CD4-positive, alpha-beta T cell treated with Interleukin-21 for 1 hour (primary cell): Measurements from ENCODE around the gene MMP24OS.
A peak's percentile ranks its signal among the peaks of the same experiment; 100 is the strongest.

Source experiments
- DNase-seq: peaks from one replicate; pipeline ENCODE4 v3.0.0-alpha.2; 2020

MMP24OS gene

DNA sequence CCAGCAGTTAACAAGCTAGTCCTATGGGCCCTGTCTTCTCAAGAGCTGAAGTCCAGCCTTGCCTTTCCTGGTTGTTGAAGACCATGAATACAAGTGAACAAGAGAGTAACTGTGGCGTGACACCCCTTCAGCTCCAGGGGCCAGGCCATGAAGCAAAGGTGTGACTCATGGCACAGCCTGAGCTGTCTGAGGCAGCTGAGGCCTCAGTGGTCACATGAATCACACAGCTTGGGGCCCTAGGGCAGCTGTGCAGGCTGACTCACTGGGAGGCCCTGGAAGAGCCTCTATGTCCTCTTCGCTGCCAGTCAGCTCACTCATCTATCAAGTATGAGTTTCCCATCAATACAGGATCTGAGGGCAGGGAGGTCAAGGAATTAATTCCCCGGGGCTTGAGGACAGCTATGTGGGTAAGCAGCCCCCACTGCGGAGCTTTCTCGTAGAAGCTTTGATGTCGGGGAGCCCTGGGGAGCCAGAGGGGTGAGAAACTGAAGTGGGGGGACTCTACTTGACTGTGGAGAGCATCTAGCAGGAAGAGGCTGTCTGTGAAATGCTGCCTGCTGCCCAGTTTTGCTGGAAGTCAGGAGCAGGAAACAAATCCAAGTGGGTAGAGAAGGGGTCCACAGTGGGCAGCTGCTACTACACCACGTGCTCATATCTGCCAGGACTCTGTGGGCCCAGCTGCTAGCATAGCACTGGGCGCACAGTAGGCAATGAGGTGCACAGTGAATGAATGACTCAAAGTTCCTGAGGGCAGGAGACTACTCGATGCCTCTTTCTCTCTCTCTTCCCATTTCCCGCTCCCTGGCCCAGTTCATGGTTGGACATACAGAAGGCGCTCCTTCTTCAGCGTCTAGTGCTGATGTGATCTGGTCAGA lies 28.0 kb upstream of the MMP24OS start:
- DNase-seq = no peak

DNA sequence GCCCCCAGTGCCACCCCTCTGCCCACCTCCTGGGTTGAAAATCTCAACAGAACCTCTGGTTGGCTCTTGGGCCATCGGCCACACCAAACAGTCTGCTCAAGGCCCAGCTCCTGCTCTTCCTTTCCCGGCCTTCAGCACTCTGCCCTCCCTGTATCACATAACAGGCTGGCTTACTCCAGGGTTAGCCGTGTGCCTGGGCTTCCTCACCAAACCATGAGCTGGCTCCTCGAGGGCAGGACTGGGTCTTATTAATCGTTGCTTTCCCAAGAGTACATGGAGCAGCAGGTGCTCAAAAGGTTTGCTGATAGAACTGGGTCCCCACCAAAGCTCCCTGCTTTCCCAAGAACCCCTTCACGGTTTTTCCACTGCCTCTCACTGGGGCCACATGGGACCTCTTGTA lies 27.0 kb upstream of the MMP24OS start:
- DNase-seq = no peak

DNA sequence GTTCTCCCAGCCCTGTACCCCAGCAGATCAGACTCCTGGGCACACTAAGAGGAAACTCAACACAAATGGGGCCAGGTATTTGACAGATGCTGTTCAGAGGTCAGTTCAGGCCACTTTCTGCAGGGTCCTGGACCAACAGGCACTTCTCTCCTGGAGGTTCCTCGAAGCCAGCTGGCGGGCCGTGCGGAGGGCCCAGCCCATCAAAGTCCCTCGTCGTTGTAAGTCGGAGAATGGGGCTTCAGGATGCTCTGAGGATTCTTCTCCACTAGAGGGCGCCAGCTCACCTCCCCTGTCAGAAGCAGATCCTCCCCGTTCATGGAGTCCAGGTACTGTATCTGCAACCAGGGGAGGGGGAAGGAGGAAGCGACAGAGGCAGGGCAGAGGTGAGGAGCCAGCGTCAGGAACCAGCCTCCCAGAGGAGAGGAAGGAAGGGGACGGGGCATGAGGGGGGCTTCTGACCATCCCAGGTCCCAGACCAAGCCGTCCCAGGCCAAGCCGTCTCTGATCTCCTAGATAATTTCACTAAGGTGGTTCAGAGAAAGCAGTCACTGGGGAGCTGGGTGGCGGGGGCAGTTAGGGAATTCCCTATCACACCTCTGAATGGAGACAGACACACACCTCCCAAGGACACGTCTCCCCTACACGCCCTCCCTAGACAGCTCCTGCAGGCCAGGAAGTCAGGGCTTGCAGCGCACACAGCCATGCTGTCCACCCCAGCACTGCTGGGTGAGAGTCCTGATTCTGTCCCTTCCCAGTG lies 26.0 kb upstream of the MMP24OS start:
- DNase-seq = peak; percentile 87

DNA sequence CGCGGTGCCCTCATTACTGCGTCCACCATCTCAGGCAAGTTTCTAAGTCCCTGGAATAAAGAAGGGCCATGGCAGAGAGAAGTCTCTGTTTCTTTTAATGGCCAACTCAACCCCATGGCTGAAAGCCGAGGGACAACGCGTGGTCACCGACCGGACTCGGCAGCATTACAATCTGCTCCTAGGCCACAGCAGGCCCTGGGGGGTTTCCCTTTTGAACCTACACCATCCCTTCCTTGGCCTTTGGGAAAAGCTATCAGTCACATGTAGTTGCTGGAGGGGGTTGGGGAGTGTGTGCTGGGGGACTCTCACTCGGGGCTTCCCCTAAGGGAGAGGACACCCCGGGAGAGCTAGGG lies 25.4 kb upstream of the MMP24OS start:
- DNase-seq = no peak

DNA sequence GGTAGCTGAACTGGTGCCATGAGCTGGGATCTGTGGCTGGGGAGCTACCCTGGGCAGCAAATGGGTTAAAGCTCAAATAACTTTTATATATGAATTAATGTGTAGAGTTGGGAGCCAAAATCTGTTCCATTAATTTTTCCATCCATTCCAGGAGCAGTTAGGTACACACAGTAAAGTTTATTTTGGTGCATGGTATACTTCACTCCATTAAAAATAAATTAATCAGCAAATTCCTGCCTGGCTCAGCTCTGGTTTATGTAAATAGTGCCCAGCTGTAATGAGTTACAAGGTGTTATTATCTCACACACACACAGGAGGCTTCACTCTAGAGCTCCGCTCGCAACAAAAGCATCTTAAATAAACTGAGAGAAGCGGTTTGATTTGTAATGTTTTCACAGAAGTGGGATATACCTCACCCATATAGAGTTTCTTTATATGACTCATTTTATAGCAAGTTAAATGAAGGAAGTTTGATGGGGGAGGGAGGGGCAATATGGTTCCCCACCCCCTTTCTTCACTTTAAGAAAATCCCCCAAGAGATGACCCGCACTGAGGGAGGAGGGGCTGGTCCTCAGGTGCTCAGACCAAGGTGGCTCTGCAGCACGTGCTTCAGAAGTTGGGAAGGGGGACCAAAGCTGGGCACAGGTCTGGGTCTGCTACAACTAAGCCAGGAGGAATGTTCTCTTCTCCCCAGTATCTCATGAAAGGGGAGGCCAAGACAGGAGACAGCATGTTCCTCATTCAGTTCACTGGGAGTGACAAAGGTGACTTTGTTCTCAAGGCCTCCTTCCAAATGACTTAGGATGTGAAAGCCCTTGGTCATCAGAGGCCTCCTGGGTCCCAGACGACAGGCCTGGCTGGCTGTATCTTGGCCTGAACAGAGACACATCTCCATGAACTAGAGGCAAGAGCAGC lies 24.8 kb upstream of the MMP24OS start:
- DNase-seq = no peak

DNA sequence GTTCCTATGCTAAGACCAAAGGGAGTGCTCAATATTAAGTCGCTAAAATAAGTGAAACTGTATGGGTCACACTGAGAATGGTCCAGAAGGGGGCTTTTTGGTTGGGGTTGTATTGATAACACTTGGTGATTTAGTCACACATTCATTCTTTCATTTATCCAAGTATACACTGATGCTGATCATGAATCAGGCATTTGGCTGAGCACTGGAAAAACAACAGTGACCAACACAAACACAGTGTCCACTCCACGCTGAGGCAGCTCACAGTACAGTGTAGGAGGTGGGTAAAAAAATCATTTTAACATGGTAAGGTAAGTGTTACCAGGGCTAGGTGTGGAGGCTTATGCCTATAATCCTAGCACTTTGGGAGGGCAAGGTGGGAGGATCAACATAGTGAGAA lies 23.5 kb upstream of the MMP24OS start:
- DNase-seq = no peak

DNA sequence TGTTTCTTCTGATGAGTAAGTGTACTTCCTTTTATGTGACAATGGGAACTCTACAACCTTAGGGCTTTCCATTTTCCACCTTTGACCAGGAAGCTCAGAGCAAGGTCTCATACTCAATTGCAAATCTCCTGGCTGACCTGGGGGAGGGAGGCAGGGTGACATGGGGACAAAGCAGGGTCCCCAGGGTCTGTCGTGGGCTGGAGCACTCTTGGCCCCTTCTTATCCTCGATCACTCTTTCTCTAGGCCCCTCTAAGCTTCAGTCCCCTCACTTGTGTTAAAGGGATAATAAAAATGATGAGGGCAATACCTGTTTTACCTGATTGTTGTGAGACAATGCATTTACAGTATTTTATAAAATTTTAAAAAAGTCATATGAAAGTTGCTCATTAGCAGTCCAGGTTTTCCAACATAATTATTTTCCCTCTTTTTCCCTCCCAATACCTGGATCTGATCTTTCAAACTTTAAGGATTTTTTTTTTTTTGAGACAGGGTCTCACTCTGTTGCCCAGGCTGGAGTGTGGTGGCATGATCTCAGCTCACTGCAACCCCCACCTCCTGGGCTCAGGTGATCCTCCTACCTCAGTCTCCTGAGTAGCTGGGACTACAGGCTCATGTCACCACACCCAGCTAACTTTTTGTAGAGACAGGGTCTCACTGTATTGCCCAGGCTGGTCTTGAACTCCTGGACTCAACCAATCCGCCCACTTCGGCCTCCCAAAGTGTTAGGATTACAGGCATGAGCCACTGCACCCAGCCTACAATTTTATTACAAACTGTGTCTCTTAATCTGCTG lies 22.7 kb upstream of the MMP24OS start:
- no peak for DNase-seq

DNA sequence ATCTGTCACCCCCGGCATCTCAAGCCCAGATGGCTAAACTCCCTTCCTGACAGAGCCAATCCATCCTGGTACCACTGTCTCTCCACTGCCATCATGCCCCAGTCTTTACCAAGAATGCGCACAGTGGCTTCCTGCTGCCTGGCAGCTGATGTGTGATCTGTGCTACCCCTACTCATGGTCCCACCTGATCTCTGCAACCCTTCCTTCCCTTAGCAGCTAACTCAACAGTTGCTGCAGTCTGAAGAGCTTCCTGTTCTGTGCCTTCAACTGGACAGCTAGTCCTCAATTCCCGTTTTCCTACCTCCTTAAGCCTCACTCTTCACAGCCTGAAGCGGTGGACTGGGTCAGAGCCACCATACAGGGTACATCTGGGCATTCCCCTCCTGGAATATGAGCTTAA lies 21.9 kb upstream of the MMP24OS start:
- DNase-seq = no peak

DNA sequence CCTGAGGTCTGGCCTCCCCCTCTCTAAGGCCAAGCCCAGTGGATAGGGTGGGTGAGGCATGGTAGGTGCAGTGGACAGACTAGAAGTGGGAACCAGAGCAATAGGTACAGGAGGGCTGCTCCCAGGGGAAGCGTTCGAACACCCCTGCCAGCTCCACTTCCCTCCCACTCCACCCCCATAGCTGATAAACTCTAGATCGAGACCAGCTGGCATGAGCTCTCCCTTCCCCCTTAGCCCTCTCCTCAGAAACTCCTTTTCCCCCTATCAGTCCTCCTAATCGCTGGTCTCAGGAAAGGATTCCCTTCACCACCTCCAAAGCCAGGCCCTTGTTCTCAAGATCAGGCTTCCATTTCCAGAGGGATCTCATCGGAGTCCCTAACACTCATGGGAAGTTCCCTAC lies 20.3 kb upstream of the MMP24OS start:
- no peak for DNase-seq

DNA sequence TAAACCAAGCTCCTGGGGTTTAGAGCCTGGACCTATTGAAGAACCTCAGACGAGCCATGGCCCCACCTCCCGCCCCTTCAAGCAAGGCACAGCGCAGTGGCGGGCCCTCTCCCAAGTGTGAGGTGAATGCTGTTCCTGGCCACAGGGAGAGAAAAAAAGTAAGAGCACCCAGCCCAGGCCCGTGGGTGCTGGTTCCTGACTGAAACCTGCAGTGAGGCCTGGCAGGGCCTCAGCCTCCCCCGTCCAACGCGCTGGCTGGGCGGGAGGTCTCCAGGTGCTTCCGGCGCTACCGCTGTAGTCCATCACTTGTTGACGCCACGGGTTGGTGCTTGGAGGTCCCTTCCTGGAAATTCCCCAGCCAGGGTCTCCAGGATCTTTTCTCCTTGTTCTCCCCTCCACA lies 19.8 kb upstream of the MMP24OS start:
- no peak for DNase-seq

DNA sequence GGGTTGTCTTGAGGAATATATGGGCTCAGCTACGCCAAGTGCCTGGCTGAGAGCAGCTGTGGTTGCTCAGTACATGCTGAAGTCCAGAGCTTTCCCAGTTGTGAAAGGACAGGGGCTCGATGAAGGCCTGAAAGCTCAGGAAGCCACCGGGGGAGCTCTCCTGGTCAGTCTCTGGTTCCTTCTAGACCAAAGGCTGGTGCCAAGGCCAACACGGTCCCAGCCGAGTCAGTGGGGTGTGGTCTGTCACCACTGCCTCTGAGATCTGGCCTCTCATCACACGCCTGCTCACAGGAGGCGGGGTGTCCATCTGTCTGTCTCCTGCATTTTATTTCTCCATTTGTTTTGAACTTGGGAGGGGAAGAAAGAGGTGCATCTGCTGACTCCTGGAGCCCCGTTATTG lies 19.2 kb upstream of the MMP24OS start:
- DNase-seq = no peak

DNA sequence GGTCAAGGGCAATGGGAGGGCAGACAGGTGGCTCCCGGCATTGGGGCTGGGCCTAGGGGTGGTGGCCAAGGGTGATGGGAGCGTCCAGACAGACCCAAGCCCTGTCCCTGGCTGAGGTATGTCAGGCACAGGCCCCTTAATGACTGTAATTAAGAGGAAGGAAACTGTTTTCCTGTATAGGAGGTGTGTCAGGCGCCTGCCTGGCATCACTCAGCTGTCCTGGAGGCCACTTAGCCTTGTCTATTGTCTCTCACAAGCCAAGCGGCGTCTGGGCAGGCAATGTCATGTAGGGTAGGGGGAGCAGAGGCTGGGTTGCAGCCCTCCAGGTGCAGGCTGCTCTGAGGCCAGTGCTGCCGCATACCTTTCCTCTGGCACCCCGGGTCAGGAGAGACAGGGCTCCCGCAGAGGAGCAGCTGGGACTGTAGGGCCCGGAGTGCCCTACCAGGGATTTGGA lies 18.2 kb upstream of the MMP24OS start:
- DNase-seq = no peak

DNA sequence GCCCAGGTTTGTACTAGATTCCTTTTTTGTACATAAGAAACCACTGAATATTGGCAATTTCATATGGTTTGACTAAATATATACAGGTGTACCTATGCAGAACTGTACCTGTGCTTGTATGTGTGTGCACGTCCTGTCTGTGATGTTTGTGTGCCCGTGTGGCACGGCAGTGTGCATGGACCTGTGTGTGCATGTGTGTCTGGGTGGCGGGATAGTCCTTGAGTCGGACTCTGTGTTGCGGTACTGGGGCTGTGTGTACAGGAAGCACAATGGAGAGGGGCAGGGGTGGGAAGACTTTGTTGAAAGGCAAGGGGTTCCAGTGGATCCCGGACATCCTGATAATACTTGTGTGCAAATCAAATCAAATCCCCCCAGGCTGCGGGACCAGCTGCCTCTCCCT lies 17.8 kb upstream of the MMP24OS start:
- no peak for DNase-seq

DNA sequence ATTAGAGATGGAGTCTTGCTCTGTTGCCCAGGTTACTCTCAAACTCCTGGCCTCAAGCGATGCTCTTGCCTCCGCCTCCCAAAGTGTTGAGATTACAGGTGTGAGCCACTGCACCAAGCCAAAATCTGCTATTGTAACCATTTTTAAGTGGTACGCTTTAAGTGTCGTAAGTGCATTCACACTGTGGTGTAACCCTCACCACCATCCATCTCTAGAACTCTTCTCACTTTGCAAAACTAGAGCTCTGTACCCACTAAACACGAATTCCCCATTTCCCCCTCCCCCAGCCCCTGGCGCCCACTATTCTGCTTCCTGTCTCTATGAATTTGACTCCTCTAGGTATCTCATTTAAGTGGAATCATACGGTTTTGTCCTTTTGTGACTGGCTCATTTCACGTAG lies 17.1 kb upstream of the MMP24OS start:
- DNase-seq = no peak

DNA sequence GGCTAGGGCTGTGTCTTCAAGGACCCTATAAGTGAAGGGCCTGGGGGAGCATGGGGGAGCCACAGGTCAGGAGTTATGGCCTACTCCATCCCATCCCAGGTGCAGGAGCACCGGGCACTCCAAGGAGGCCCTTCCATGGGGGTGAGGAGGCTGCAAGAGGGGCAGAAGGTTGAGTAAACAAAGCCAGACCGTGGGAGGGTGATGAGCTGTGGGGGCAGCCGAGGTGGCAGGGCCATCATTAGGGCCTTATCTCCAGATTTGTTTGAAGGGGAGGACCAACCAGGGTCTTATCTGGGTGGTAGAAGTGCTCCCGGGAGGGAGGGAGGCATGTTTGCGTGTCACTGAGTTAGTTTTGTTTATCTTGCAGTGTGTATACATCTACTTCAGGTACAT lies 16.4 kb upstream of the MMP24OS start:
- DNase-seq = no peak

DNA sequence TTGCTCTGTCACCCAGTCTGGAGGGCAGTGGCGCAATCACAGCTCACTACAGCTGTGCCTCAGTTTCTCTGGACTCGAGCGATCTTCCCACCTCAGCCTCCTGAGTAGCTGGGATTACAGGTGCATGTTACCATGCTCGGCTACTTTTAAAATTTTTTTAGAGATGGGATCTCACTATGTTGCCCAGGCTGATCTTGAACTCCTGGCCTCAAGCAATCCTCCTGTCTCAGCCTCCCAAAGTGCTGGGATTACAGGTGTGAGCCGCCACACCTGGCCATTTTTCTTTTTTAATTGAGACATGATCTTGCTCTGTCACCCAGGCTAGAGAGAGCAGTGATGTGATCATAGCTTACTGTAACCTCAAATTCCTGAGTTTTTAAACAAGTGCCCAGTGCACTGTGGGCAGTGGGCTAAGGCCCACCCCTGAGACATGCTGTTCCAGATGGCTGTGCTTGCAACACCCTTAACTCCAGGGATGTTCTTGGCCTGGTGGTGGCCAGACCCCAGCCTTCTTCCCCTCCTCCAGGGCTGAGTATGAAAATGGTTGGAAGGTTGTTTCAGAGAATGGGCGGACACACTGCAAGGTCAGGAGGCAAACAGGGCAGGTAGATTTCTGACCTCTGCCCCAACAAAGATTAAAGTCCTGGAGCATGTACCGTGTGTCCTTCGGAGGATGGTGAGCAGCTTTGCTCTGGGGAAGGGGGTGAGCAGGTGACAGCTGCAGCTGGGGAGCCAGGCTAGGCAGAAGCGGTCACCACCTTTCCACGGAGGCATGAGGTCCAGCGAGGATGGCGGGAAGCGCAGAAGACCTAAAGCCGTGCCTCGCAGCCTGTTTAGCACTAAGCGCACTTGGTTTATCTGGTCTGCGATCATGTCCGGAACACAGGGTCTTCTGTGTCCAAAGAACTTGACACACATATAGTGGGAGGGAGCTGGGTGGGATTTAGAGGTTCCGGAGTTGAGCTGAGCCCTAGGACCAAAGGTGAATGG lies 15.7 kb upstream of the MMP24OS start:
- no peak for DNase-seq

DNA sequence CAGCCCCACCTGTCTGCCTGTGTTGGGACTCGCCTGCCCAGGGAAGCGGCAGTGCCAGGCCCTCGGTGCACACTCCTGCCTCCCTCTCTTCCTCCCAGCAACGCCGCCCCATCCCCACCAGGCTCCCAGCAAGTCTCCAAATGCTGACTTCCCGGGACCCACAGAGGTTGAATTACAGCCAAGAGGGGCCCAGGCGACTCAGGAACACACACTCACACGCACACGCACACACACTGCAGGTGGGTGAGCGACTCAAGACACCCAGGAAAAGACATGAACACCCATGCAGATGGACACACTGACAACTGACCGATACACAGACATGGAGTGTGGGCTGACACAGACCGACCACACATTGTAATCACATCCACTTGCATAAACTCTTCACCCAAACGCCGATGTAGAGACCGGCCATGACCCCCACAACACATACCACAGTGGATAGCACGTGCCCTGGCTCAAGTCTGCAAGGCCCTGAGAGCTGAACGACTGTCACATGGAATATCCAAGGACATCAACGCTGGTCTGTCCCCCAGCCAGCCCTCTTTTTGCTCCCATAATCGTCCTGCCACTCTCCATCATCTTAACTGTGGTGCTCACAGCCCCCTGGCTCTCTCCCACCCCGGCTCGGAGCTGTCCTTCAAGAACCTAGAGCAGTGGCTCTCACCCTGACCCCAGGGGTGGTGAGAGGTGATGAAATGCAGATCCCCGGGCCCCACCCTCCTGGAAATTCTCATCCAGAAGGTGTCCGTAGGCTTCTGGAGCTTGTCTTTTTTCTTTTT lies 14.8 kb upstream of the MMP24OS start:
- no peak for DNase-seq

DNA sequence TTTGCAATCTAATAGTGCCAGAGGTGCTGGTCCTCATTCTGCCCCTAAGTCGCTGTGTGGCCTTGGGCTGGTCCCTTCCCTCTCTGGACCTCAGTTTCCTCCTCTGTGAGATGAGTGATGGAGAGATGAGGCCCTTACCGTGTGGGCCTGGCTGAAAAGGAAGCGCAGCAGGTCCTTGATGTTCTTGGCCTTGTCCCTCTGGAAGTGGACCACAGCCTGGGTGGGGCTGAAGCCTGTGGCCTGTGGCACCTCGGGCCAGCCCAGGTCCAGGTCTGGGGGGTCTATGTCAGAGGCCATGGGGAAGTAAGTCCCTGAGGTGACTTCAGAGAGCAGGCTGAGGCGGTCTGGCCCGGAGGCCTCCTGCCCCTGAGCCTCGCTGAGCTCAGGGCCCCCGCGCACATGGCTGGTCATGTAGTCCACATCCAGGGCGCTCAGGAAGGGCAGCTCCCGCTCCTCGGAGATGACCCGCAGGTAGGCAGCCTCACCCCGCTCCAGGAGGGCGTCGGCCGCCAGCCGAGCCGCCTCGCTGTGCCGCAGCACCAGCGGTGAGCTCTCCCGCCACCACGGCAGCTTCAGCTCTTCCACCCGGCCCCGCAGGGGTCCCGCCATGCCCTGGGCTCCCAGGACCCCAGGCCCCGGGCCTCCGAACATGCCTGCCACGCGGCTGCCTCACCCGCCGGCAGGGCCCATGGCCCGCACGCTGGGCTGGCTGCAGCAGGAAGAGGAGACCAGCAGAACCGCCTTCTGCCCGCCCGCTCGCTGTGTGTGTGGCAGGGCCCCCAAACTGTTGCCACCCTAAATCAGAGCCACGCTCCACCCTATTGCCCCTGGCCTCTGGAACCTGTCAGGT lies 14.0 kb upstream of the MMP24OS start, which contains the start of gene FAM83C:
FAM83C (minus strand) TSS at position 772 of the 850 bp plus-strand sequence; CDS start at position 651, 121 bp downstream.
- no peak for DNase-seq

DNA sequence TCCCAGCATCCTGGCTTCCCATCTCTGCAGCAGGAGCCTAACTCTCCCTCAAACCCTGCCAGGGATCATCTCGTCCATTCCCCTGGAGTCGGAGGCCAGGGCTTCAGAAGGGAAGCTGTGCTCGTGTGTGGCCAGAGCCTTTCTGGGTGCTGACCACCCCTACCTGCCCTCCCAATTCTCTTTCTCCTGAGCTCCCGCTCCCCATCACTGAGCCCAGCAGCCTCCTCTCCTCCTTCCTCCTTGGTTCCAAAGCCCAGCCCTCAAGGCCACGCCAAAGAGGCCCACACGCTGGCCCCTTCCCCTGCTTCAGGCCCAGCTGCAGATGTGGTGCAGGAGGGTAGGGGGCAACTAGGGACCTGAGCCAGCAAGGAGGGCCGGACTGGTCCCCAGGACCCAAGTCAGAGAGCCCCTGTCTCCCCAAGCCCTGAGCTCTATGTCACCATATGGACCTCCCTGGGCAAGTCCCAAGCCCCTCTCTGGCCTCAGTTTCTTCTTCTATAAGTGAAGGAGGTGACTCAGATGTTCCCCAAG lies 13.0 kb upstream of the MMP24OS start:
- DNase-seq = no peak
